Spleen (tissue), 7 donors: ENCODE measurements around the gene CALHM2.

Source experiments
- POLR2A ChIP-seq, 3 donors: fragments of 450-650 bp; IDR thresholded peaks; one replicate each; pipeline ENCODE4 v1.5.1; 2017; ENCODE audit warnings: antibody characterized with exemption in 3 of 3, mild to moderate bottlenecking in 1 of 3
- POLR2AphosphoS5 ChIP-seq, 3 donors: sonication (generic); formaldehyde crosslinking; IDR thresholded peaks; one replicate each; pipeline ENCODE4 v1.5.1; 2017; ENCODE audit warnings: antibody characterized with exemption in 3 of 3
- TF ChIP-seq, protein P1 (sequence below), 11 experiments: fragments of 200-600 bp in 7 of 11; fragments of 450-650 bp in 4 of 11; sonication (generic) in 4 of 11; IDR thresholded peaks in 8 of 11; conservative IDR thresholded peaks in 3 of 11; 1 replicate in 7 of 11; 2 replicates in 4 of 11; pipeline versions ENCODE4 v1.4.0 to v1.8.0; 2016 to 2021; ENCODE audit warnings: antibody characterized with exemption in 11 of 11, inconsistent platforms in 4 of 11, mild to moderate bottlenecking in 1 of 11
- donor health status: DM: no; HTN: no; CAD: no; lungs with moderate emphysema.
- donor health status: DM: no; HTN: no; CAD: no.
- donor health status: DM: no; HTN: no; CAD: no.

GRCh38 chr10:103449208-103450144, 2.7 kb downstream of the CALHM2 start:
- TF ChIP-seq, protein P1, sequence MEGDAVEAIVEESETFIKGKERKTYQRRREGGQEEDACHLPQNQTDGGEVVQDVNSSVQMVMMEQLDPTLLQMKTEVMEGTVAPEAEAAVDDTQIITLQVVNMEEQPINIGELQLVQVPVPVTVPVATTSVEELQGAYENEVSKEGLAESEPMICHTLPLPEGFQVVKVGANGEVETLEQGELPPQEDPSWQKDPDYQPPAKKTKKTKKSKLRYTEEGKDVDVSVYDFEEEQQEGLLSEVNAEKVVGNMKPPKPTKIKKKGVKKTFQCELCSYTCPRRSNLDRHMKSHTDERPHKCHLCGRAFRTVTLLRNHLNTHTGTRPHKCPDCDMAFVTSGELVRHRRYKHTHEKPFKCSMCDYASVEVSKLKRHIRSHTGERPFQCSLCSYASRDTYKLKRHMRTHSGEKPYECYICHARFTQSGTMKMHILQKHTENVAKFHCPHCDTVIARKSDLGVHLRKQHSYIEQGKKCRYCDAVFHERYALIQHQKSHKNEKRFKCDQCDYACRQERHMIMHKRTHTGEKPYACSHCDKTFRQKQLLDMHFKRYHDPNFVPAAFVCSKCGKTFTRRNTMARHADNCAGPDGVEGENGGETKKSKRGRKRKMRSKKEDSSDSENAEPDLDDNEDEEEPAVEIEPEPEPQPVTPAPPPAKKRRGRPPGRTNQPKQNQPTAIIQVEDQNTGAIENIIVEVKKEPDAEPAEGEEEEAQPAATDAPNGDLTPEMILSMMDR (IDR thresholded peaks at IDR 0.05 in 8 of 11, conservative IDR thresholded peaks at IDR 0.05 in 3 of 11): no peak
- TF ChIP-seq POLR2AphosphoS5 (IDR thresholded peaks at IDR 0.05): peak in 2 of 3 donors; percentile 22 to 56
- no peak for TF ChIP-seq POLR2A (IDR thresholded peaks at IDR 0.05)
